GM12878 (cell line): ENCODE results near the gene ETV4. TPM values are rescaled to one million over a fixed set of nuclear protein-coding genes. Genes with fewer than 3 reads are reported as not detected.

ENCODE experiments used
- ATAC-seq: fragments of 200-7000 bp; cut with Tn5 transposase; 3 replicates; pipeline ENCODE4 v1.9.1; 2020; ENCODE audit warnings: mild to moderate bottlenecking, moderate library complexity
- BruUV-seq: library from RNA; stranded (reverse); fragments of 400-500 nt; replicated peaks from 2 replicates; lab custom pipeline; 2021; lab: Mats Ljungman, UMichigan
- CTCF ChIA-PET: fragments of 300-600 bp; sonication (Branson Sonifier 250); formaldehyde crosslinking; extraction: SDS; loops from one replicate; lab custom pipeline; 2021; ENCODE audit warnings: inconsistent platforms; lab: Yijun Ruan, JAX
- POLR2A ChIA-PET: fragments of 350-600 bp; formaldehyde crosslinking; extraction: SDS; loops from one replicate; lab custom pipeline; 2021; ENCODE audit warnings: inconsistent platforms; lab: Charles Lee
- RAD21 ChIA-PET: fragments of 300-600 bp; sonication (Branson Sonifier 250); formaldehyde crosslinking; loops from one replicate; lab custom pipeline; 2023; ENCODE audit warnings: antibody characterized with exemption; ENCODE audit not compliant: unreplicated experiment; lab: Charles Lee
- SMC1A ChIA-PET: fragments of 300-600 bp; sonication (Branson Sonifier 250); formaldehyde crosslinking; loops from one replicate; lab custom pipeline; 2023; ENCODE audit not compliant: unreplicated experiment, uncharacterized antibody; lab: Charles Lee
- DNase-seq: peaks from one replicate; pipeline ENCODE4 v3.0.0-alpha.2; 2011; ENCODE audit warnings: low read depth, low spot score
- FAIRE-seq: peaks from 3 replicates; lab custom pipeline; 2011; peaks lifted over from hg19 to GRCh38; lab: Jason Lieb, UNC
- H2AFZ ChIP-seq: 2 replicates; pipeline ENCODE4 v1.6.0; 2011; ENCODE audit warnings: low read depth, low read length, control low read depth; ENCODE audit not compliant: control insufficient read depth
- H3K27ac ChIP-seq: 2 replicates; pipeline ENCODE4 v1.5.1; 2011; ENCODE audit warnings: control low read depth; ENCODE audit not compliant: control insufficient read depth, insufficient read depth
- H3K27me3 ChIP-seq, 2 experiments: replicated peaks in 1 of 2; 2 replicates each; pipeline versions ENCODE4 v1.6.0 to v1.6.1; 2011; ENCODE audit warnings: low read length in 1 of 2; ENCODE audit not compliant: control insufficient read depth in 2 of 2, insufficient read depth in 2 of 2
- H3K36me3 ChIP-seq, 2 experiments: 2 replicates each; pipeline ENCODE4 v1.5.1; 2011; ENCODE audit warnings: low read length in 1 of 2; ENCODE audit not compliant: control insufficient read depth in 2 of 2, insufficient read depth in 2 of 2
- H3K4me1 ChIP-seq: 2 replicates; pipeline ENCODE4 v1.6.1; 2011; ENCODE audit warnings: mild to moderate bottlenecking, low read length, moderate library complexity, mixed read lengths; ENCODE audit not compliant: control insufficient read depth, insufficient read depth
- H3K4me2 ChIP-seq: 2 replicates; pipeline ENCODE4 v1.6.0; 2011; ENCODE audit warnings: control low read depth; ENCODE audit not compliant: control insufficient read depth, insufficient read depth
- H3K4me3 ChIP-seq: fragments of 200-600 bp; sonication (generic); 2 replicates; pipeline ENCODE4 v1.5.1; 2016
- H3K79me2 ChIP-seq: 2 replicates; pipeline ENCODE4 v1.6.0; 2011; ENCODE audit warnings: low read length; ENCODE audit not compliant: control insufficient read depth, insufficient read depth
- H3K9ac ChIP-seq: 2 replicates; pipeline ENCODE4 v1.8.0; 2011; ENCODE audit warnings: low read length, control low read depth, mixed read lengths; ENCODE audit not compliant: control insufficient read depth, insufficient read depth
- H3K9me3 ChIP-seq: replicated peaks from 3 replicates; pipeline ENCODE4 v1.5.1; 2011; ENCODE audit warnings: mild to moderate bottlenecking, low read length; ENCODE audit not compliant: control insufficient read depth, insufficient read depth
- H4K20me1 ChIP-seq: 2 replicates; pipeline ENCODE4 v1.6.0; 2011; ENCODE audit not compliant: control insufficient read depth, insufficient read depth
- ASH2L ChIP-seq: fragments of 300-600, 200-600 bp; sonication (generic); IDR thresholded peaks from 2 replicates; pipeline ENCODE4 v1.6.1; 2017; ENCODE audit warnings: low read depth, mild to moderate bottlenecking, borderline replicate concordance
- ATF7 ChIP-seq: fragments of 450-650 bp; IDR thresholded peaks from 2 replicates; pipeline ENCODE4 v1.6.1; 2016; ENCODE audit warnings: low read depth, mild to moderate bottlenecking
- FOXM1 ChIP-seq: IDR thresholded peaks from 2 replicates; pipeline ENCODE4 v1.6.1; 2012; ENCODE audit warnings: low read depth, mild to moderate bottlenecking, inconsistent platforms, low read length, moderate library complexity
- IKZF1 ChIP-seq: fragments of 450-650 bp; conservative IDR thresholded peaks from 2 replicates; pipeline ENCODE4 v1.6.1; 2017; ENCODE audit warnings: antibody characterized with exemption, mild to moderate bottlenecking
- LARP7 ChIP-seq: fragments of 450-650 bp; IDR thresholded peaks from 2 replicates; pipeline ENCODE4 v1.6.1; 2017; ENCODE audit warnings: mild to moderate bottlenecking
- MYC ChIP-seq: IDR thresholded peaks from 2 replicates; pipeline ENCODE4 v1.6.1; 2011; ENCODE audit warnings: mild to moderate bottlenecking, low read length, moderate library complexity, inconsistent platforms; ENCODE audit not compliant: insufficient read depth, insufficient replicate concordance, insufficient read length, severe bottlenecking
- POLR2AphosphoS2 ChIP-seq: IDR thresholded peaks from 2 replicates; pipeline ENCODE4 v1.6.1; 2011; ENCODE audit warnings: low read depth, mild to moderate bottlenecking, low read length, improper control_type of control experiment, moderate library complexity
- POU2F2 ChIP-seq: IDR thresholded peaks from 3 replicates; pipeline ENCODE4 v1.6.1; 2011; ENCODE audit warnings: low read depth, mild to moderate bottlenecking, low read length, borderline replicate concordance
- RUNX3 ChIP-seq: IDR thresholded peaks from 2 replicates; pipeline ENCODE4 v1.6.1; 2012; ENCODE audit warnings: low read length, inconsistent platforms
- SMAD1 ChIP-seq: fragments of 450-650 bp; IDR thresholded peaks from 2 replicates; pipeline ENCODE4 v1.6.1; 2018; ENCODE audit warnings: mild to moderate bottlenecking, low read depth; ENCODE audit not compliant: partially characterized antibody
- WGBS: methylation state at CpG from one replicate; pipeline ENCODE4 v1.1.6; 2016; ENCODE audit warnings: low lambda C conversion rate; ENCODE audit not compliant: insufficient replicate concordance, insufficient coverage; ENCODE audit errors: missing lambda C conversion rate; 5-methylcytosine and 5-hydroxymethylcytosine counted together
- in situ Hi-C: fragments of 300-500 bp; cut with MboI; formaldehyde crosslinking; loops from 9 replicates; pipeline ENCODE4 v1.14.3; 2018; ENCODE audit warnings: mixed read lengths
- intact Hi-C: fragments of 100-400 bp; cut with micrococcal nuclease; formaldehyde crosslinking; loops from one replicate; pipeline ENCODE4 v1.14.2; 2022; ENCODE audit not compliant: unreplicated experiment
- polyA plus RNA-seq, 11 experiments: library from polyadenylated mRNA; depleted of rRNA in 4 of 11; unstranded in 6 of 11; stranded (reverse) in 5 of 11; fragments of >200 nt; fragmentation: Nextera tagmentation in 4 of 11; fragmentation: Illumina TruSeq in 1 of 11; extraction: Ambion mirVana in 4 of 11; extraction: Trizol in 1 of 11; gene quantifications; 1 replicate in 1 of 11; 2 replicates in 10 of 11; pipeline versions ENCODE4 v1.2.1 to v1.2.3, GENCODE V29; 2011 to 2016; ENCODE audit warnings: inconsistent platforms in 2 of 11, missing spikeins in 2 of 11, low read depth in 1 of 11
- total RNA-seq, 4 experiments: library from RNA; depleted of rRNA in 3 of 4; stranded (reverse); fragments of >200 nt in 3 of 4; fragmentation: Illumina TruSeq in 1 of 4; extraction: Trizol in 1 of 4; gene quantifications; 2 replicates each; pipeline versions ENCODE4 v1.2.1 to v1.2.3, GENCODE V29; 2013 to 2021
- TF ChIP-seq, protein P1 (sequence below): IDR thresholded peaks from 2 replicates; pipeline ENCODE4 v1.6.1; 2011; ENCODE audit warnings: low read depth, low read length, improper control_type of control experiment, borderline replicate concordance
- TF ChIP-seq, protein P2 (sequence below): fragments of 450-650 bp; IDR thresholded peaks from 2 replicates; pipeline ENCODE4 v1.6.1; 2017; ENCODE audit warnings: low read depth, mild to moderate bottlenecking, moderate library complexity
- TF ChIP-seq, protein P3 (sequence below): fragments of 450-650 bp; IDR thresholded peaks from 2 replicates; pipeline ENCODE4 v1.6.1; 2018; ENCODE audit warnings: mild to moderate bottlenecking, low read depth, moderate library complexity; ENCODE audit not compliant: partially characterized antibody

ETV4 gene
- total and polyA plus RNA-seq, 10 of the 15 experiments (the other 5 are each of a cell fraction or from before 2014, with no cell fraction given) = 0.19 to 14.5 (median 1.8) TPM

DNA sequence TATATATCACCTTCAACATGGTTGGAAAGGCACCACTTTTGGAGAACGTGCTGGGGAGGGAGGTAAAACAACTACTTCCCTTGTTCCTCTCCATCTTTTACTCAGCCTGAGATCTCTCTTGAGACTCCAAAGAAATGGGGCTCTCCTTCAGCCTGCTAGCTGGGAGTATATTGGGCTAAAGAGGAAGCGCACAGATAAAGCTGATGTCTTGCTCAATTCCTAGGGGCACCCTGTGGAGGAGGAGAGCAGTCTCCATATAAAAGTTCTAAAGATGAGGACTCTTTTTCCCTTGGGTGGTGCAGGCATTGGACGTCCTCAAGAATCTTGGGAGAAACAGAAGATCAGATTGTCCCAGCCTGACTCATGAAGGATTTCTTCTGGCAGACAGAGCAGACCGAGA, 4.6 kb upstream of the ETV4 start:
- ChIA-PET RAD21 (no interaction called here), CTCF (no interaction called here), POLR2A (interaction anchor here (0.7 kb wide), 1 partner anchor 67 kb away, joined by 6 read pairs; the partner anchor contains the start of gene DHX8)
- FAIRE-seq (no peak), DNase-seq (no peak)
- no peak overlapping the region for H2AFZ ChIP-seq
- no peak overlapping the region for H3K9ac ChIP-seq
- no peaks in the 10 kb centered on the region for H3K79me2 ChIP-seq
- H3K4me2 ChIP-seq = no peak overlapping the region
- H3K9me3 ChIP-seq = no peaks in the 10 kb centered on the region
- TF ChIP-seq MYC (no peak), ATF7 (no peak), ASH2L (no peak), SMAD1 (no peak), FOXM1 (no peak), IKZF1 (no peak), RUNX3 (no peak), LARP7 (no peak), POU2F2 (no peak), POLR2AphosphoS2 (no peak)
- TF ChIP-seq, protein P1, sequence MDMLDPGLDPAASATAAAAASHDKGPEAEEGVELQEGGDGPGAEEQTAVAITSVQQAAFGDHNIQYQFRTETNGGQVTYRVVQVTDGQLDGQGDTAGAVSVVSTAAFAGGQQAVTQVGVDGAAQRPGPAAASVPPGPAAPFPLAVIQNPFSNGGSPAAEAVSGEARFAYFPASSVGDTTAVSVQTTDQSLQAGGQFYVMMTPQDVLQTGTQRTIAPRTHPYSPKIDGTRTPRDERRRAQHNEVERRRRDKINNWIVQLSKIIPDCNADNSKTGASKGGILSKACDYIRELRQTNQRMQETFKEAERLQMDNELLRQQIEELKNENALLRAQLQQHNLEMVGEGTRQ = no peak
- TF ChIP-seq, protein P2, sequence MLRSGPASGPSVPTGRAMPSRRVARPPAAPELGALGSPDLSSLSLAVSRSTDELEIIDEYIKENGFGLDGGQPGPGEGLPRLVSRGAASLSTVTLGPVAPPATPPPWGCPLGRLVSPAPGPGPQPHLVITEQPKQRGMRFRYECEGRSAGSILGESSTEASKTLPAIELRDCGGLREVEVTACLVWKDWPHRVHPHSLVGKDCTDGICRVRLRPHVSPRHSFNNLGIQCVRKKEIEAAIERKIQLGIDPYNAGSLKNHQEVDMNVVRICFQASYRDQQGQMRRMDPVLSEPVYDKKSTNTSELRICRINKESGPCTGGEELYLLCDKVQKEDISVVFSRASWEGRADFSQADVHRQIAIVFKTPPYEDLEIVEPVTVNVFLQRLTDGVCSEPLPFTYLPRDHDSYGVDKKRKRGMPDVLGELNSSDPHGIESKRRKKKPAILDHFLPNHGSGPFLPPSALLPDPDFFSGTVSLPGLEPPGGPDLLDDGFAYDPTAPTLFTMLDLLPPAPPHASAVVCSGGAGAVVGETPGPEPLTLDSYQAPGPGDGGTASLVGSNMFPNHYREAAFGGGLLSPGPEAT = no peak
- TF ChIP-seq, protein P3, sequence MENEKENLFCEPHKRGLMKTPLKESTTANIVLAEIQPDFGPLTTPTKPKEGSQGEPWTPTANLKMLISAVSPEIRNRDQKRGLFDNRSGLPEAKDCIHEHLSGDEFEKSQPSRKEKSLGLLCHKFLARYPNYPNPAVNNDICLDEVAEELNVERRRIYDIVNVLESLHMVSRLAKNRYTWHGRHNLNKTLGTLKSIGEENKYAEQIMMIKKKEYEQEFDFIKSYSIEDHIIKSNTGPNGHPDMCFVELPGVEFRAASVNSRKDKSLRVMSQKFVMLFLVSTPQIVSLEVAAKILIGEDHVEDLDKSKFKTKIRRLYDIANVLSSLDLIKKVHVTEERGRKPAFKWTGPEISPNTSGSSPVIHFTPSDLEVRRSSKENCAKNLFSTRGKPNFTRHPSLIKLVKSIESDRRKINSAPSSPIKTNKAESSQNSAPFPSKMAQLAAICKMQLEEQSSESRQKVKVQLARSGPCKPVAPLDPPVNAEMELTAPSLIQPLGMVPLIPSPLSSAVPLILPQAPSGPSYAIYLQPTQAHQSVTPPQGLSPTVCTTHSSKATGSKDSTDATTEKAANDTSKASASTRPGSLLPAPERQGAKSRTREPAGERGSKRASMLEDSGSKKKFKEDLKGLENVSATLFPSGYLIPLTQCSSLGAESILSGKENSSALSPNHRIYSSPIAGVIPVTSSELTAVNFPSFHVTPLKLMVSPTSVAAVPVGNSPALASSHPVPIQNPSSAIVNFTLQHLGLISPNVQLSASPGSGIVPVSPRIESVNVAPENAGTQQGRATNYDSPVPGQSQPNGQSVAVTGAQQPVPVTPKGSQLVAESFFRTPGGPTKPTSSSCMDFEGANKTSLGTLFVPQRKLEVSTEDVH = no peak
- TF ChIP-seq, all 136 proteins: peak for 0
- 22% methylated on average over 4 of the region's 4 CpGs for WGBS
- BruUV-seq = no TSS peak
- ATAC-seq = no peak
- Histone ChIP-seq H3K4me1 (peaks cover under 1% of the 10 kb centered on the region; the same call in 1 of the 2 replicates), H3K27me3 (no peaks in the 10 kb centered on the region), H3K4me3 (no peak overlapping the region), H3K36me3 (no peaks in the 10 kb centered on the region), H4K20me1 (peaks cover 2% of the 10 kb centered on the region; the same call in 1 of the 2 replicates), H3K27ac (no peak overlapping the region)
- SMC1A ChIA-PET = no interaction called here
- intact Hi-C loops (no loop called here), in situ Hi-C loops (no loop called here)
